GM23248 (cell line): ENCODE results near the gene PTPN14. TPM values are rescaled to one million over a fixed set of nuclear protein-coding genes. Genes with fewer than 3 reads are reported as not detected.

Experiments used
- DNase-seq: peaks from one replicate; pipeline ENCODE4 v3.0.0-alpha.2; 2015
- H2AFZ ChIP-seq: fragments of 200-600 bp; sonication (generic); 2 replicates; pipeline ENCODE4 v1.6.1; 2016; ENCODE audit warnings: antibody characterized with exemption
- H3F3A ChIP-seq: fragments of 200-600 bp; sonication (generic); 2 replicates; pipeline ENCODE4 v1.6.1; 2016; ENCODE audit warnings: mild to moderate bottlenecking, antibody characterized with exemption, mixed run types; ENCODE audit not compliant: insufficient read depth
- H3K27ac ChIP-seq: fragments of 200-600 bp; sonication (generic); 2 replicates; pipeline ENCODE4 v1.5.1; 2016; ENCODE audit warnings: mild to moderate bottlenecking
- H3K27me3 ChIP-seq: fragments of 200-600 bp; sonication (generic); replicated peaks from 2 replicates; pipeline ENCODE4 v1.6.1; 2016; ENCODE audit warnings: mild to moderate bottlenecking; ENCODE audit not compliant: insufficient read depth
- H3K36me3 ChIP-seq: fragments of 200-600 bp; sonication (generic); 2 replicates; pipeline ENCODE4 v1.6.1; 2016; ENCODE audit warnings: low read depth, mild to moderate bottlenecking
- H3K4me1 ChIP-seq: fragments of 200-600 bp; sonication (generic); 2 replicates; pipeline ENCODE4 v1.6.1; 2016; ENCODE audit warnings: mild to moderate bottlenecking; ENCODE audit not compliant: insufficient read depth
- H3K4me2 ChIP-seq: fragments of 200-600 bp; sonication (generic); one replicate; pipeline ENCODE4 v1.6.1; 2016; ENCODE audit warnings: mild to moderate bottlenecking; ENCODE audit not compliant: unreplicated experiment
- H3K4me3 ChIP-seq: fragments of 200-600 bp; sonication (generic); 2 replicates; pipeline ENCODE4 v1.5.1; 2016; ENCODE audit warnings: mild to moderate bottlenecking
- H3K79me2 ChIP-seq: fragments of 200-600 bp; sonication (generic); 2 replicates; pipeline ENCODE4 v1.6.1; 2016; ENCODE audit warnings: mild to moderate bottlenecking; ENCODE audit not compliant: insufficient read depth
- H3K9ac ChIP-seq: fragments of 200-600 bp; sonication (generic); 2 replicates; pipeline ENCODE4 v1.6.1; 2016; ENCODE audit warnings: mild to moderate bottlenecking
- H3K9me2 ChIP-seq: fragments of 200-600 bp; sonication (generic); 2 replicates; pipeline ENCODE4 v1.6.1; 2016; ENCODE audit warnings: mixed run types, mild to moderate bottlenecking, moderate library complexity; ENCODE audit not compliant: insufficient read depth
- H3K9me3 ChIP-seq: fragments of 200-600 bp; sonication (generic); one replicate; pipeline ENCODE4 v1.6.1; 2017; ENCODE audit warnings: low read depth
- H4K20me1 ChIP-seq: fragments of 200-600 bp; sonication (generic); 2 replicates; pipeline ENCODE4 v1.6.0; 2016; ENCODE audit not compliant: insufficient read depth
- EZH2 ChIP-seq: fragments of 200-600 bp; sonication (generic); IDR thresholded peaks from 2 replicates; pipeline ENCODE4 v1.6.1; 2018; ENCODE audit warnings: antibody characterized with exemption, mild to moderate bottlenecking; ENCODE audit not compliant: insufficient read depth, poor library complexity, severe bottlenecking
- EZH2phosphoT487 ChIP-seq: fragments of 200-600 bp; sonication (generic); IDR thresholded peaks from 2 replicates; pipeline ENCODE4 v1.6.1; 2018; ENCODE audit warnings: antibody characterized with exemption, moderate library complexity, mild to moderate bottlenecking, low read depth; ENCODE audit not compliant: insufficient read depth
- WGBS, 2 experiments: methylation state at CpG; one replicate each; pipeline ENCODE4 v1.1.6; 2015 to 2017; ENCODE audit warnings: low lambda C conversion rate in 2 of 2, low coverage in 1 of 2; ENCODE audit errors: missing lambda C conversion rate in 2 of 2; 5-methylcytosine and 5-hydroxymethylcytosine counted together
- in situ Hi-C: fragments of 300-500 bp; cut with MboI; formaldehyde crosslinking; loops from 2 replicates; pipeline ENCODE4 v1.15.0; 2020
- polyA plus RNA-seq: library from polyadenylated mRNA; unstranded; fragments of >200 nt; fragmentation: Nextera tagmentation; extraction: Ambion mirVana; gene quantifications from 2 replicates; pipeline ENCODE4 v1.2.1, GENCODE V29; 2016
- total RNA-seq: library from RNA; depleted of rRNA; stranded (reverse); fragments of >200 nt; shearing (Covaris generic); gene quantifications from 2 replicates; pipeline ENCODE4 v1.2.3, GENCODE V29; 2014

The PTPN14 gene
- total and polyA plus RNA-seq, 2 experiments from 2014 or later = 38.7 to 49.8 TPM

- H3K27ac ChIP-seq = no peak overlapping the region
These were observed 189.8 kb downstream of the PTPN14 start for GRCh38 chr1:214361636-214362035.

GRCh38 chr1:214360525-214361164, 190.8 kb downstream of the PTPN14 start:
- WGBS, 2 experiments = 80 to 83% methylated on average over 3 of the region's 3 CpGs
- Histone ChIP-seq H3F3A (peaks cover 35% of the 10 kb centered on the region), H3K9me2 (no peaks in the 10 kb centered on the region), H3K4me2 (no peak overlapping the region), H3K9me3 (no peaks in the 10 kb centered on the region), H3K4me1 (peaks cover 40% of the 10 kb centered on the region), H3K27ac (no peak overlapping the region), H2AFZ (no peak overlapping the region), H3K4me3 (no peak overlapping the region), H3K36me3 (peaks cover 63% of the 10 kb centered on the region), H3K79me2 (peaks cover 43% of the 10 kb centered on the region), H3K9ac (no peak overlapping the region), H4K20me1 (no peaks in the 10 kb centered on the region), H3K27me3 (no peaks in the 10 kb centered on the region)
- TF ChIP-seq EZH2 = no peak
- TF ChIP-seq EZH2phosphoT487 = no peak
- DNase-seq = no peak
- in situ Hi-C loops = no loop called here

More at GRCh38 chr1:214361636-214362035, 189.8 kb downstream of the PTPN14 start:
- H2AFZ ChIP-seq = no peak overlapping the region
- in situ Hi-C loops = no loop called here
- no peak overlapping the region for H3K4me2 ChIP-seq
- H3K4me1 ChIP-seq = peaks cover 40% of the 10 kb centered on the region
- WGBS, 2 experiments = 75 to 95% methylated on average over 1 of the region's 1 CpG
- H3K79me2 ChIP-seq = peaks cover 43% of the 10 kb centered on the region
- TF ChIP-seq EZH2 (no peak), EZH2phosphoT487 (no peak)
- no peaks in the 10 kb centered on the region for H3K9me2 ChIP-seq
- no peak overlapping the region for H3K4me3 ChIP-seq
- H3K9ac ChIP-seq = no peak overlapping the region
- peaks cover 42% of the 10 kb centered on the region for H3F3A ChIP-seq
- no peaks in the 10 kb centered on the region for H3K27me3 ChIP-seq
- DNase-seq = no peak
- no peaks in the 10 kb centered on the region for H3K9me3 ChIP-seq
- no peaks in the 10 kb centered on the region for H4K20me1 ChIP-seq
- H3K36me3 ChIP-seq = peaks cover 61% of the 10 kb centered on the region

GRCh38 chr1:214360116-214360515, 191.3 kb downstream of the PTPN14 start:
- Histone ChIP-seq H3F3A (peaks cover 36% of the 10 kb centered on the region), H3K9me2 (no peaks in the 10 kb centered on the region), H3K4me2 (no peak overlapping the region), H3K4me3 (no peak overlapping the region), H3K9me3 (no peaks in the 10 kb centered on the region), H2AFZ (no peak overlapping the region), H3K36me3 (peaks cover 64% of the 10 kb centered on the region), H4K20me1 (no peaks in the 10 kb centered on the region), H3K79me2 (peaks cover 43% of the 10 kb centered on the region), H3K27ac (no peak overlapping the region), H3K4me1 (peaks cover 36% of the 10 kb centered on the region), H3K27me3 (no peaks in the 10 kb centered on the region), H3K9ac (no peak overlapping the region)
- no peak for DNase-seq
- TF ChIP-seq EZH2phosphoT487 = no peak
- in situ Hi-C loops = no loop called here
- WGBS, 2 experiments = 80 to 83% methylated on average over 5 of the region's 5 CpGs

GRCh38 chr1:214354440-214355148, 196.8 kb downstream of the PTPN14 start:
- Histone ChIP-seq H3K79me2 (peaks cover 25% of the 10 kb centered on the region), H3F3A (peaks cover 20% of the 10 kb centered on the region), H3K27ac (no peak overlapping the region), H2AFZ (no peak overlapping the region), H3K4me2 (no peak overlapping the region), H4K20me1 (no peaks in the 10 kb centered on the region), H3K36me3 (peaks cover 51% of the 10 kb centered on the region; the same call in 1 of the 2 replicates), H3K9me3 (no peaks in the 10 kb centered on the region), H3K9ac (no peak overlapping the region), H3K9me2 (no peaks in the 10 kb centered on the region), H3K4me3 (no peak overlapping the region), H3K4me1 (peaks cover 6% of the 10 kb centered on the region), H3K27me3 (no peaks in the 10 kb centered on the region)
- TF ChIP-seq EZH2phosphoT487 (no peak), EZH2 (no peak)
- WGBS, 2 experiments = 95% methylated on average over 4 of the region's 4 CpGs
- no peak for DNase-seq
- in situ Hi-C loops = no loop called here
